Nephron progenitor cell (in vitro differentiated cells): Measurements from ENCODE around the gene PDGFA.

Experiments
- DNase-seq: peaks from one replicate; pipeline ENCODE4 v3.0.0; 2021
- H3K27ac Mint-ChIP-seq: 2 replicates; pipeline ENCODE4 v1.8.0; 2021; ENCODE audit warnings: mild to moderate bottlenecking, moderate library complexity, mixed read lengths
- H3K27me3 Mint-ChIP-seq: 2 replicates; pipeline ENCODE4 v1.8.0; 2021; ENCODE audit warnings: mild to moderate bottlenecking, low read depth, mixed read lengths; ENCODE audit not compliant: poor library complexity
- H3K36me3 Mint-ChIP-seq: 2 replicates; pipeline ENCODE4 v1.8.0; 2021; ENCODE audit warnings: low read depth, mixed read lengths
- H3K4me1 Mint-ChIP-seq: 2 replicates; pipeline ENCODE4 v1.8.0; 2021; ENCODE audit warnings: mixed read lengths
- H3K4me3 Mint-ChIP-seq: 2 replicates; pipeline ENCODE4 v1.8.0; 2021; ENCODE audit warnings: mild to moderate bottlenecking, moderate library complexity, mixed read lengths
- H3K9me3 Mint-ChIP-seq: 2 replicates; pipeline ENCODE4 v1.8.0; 2021; ENCODE audit warnings: mild to moderate bottlenecking, moderate library complexity, mixed read lengths
- CTCF ChIP-seq: fragments of 200-600 bp; sonication (generic); IDR thresholded peaks from 2 replicates; pipeline ENCODE4 v1.5.0; 2021; ENCODE audit warnings: antibody characterized with exemption

PDGFA gene

GRCh38 chr7:559396-559705 lies 39.7 kb upstream of the PDGFA start:
- TF ChIP-seq CTCF = no peak
- H3K4me3 Mint-ChIP-seq = no peak overlapping the region
- H3K36me3 Mint-ChIP-seq = no peaks in the 10 kb centered on the region
- no peaks in the 10 kb centered on the region for H3K9me3 Mint-ChIP-seq
- no peak for DNase-seq
- peaks cover 25% of the 10 kb centered on the region for H3K4me1 Mint-ChIP-seq
- peaks cover 3% of the 10 kb centered on the region for H3K27me3 Mint-ChIP-seq
- no peak overlapping the region for H3K27ac Mint-ChIP-seq

- Mint-ChIP-seq H3K27ac (no peak overlapping the region), H3K4me1 (peaks cover 19% of the 10 kb centered on the region), H3K9me3 (no peaks in the 10 kb centered on the region), H3K4me3 (no peak overlapping the region), H3K36me3 (no peaks in the 10 kb centered on the region), H3K27me3 (peaks cover 3% of the 10 kb centered on the region)
- no peak for DNase-seq
- no peak for TF ChIP-seq CTCF
Observed at GRCh38 chr7:557558-557881, 37.9 kb upstream of the PDGFA start.

GRCh38 chr7:556837-557557 lies 37.4 kb upstream of the PDGFA start:
- Mint-ChIP-seq H3K36me3 (no peaks in the 10 kb centered on the region), H3K4me1 (peaks cover 16% of the 10 kb centered on the region), H3K9me3 (no peaks in the 10 kb centered on the region), H3K4me3 (no peak overlapping the region), H3K27me3 (no peaks in the 10 kb centered on the region), H3K27ac (no peak overlapping the region)
- no peak for TF ChIP-seq CTCF
- DNase-seq = no peak

- Mint-ChIP-seq H3K9me3 (no peaks in the 10 kb centered on the region), H3K36me3 (no peaks in the 10 kb centered on the region), H3K27ac (no peak overlapping the region), H3K4me1 (peaks cover 13% of the 10 kb centered on the region), H3K27me3 (no peaks in the 10 kb centered on the region), H3K4me3 (no peak overlapping the region)
- DNase-seq = no peak
- no peak for TF ChIP-seq CTCF
Observed at GRCh38 chr7:556291-556826, 36.7 kb upstream of the PDGFA start.

GRCh38 chr7:555551-556160 lies 36.0 kb upstream of the PDGFA start:
- no peaks in the 10 kb centered on the region for H3K27me3 Mint-ChIP-seq
- no peaks in the 10 kb centered on the region for H3K36me3 Mint-ChIP-seq
- no peaks in the 10 kb centered on the region for H3K9me3 Mint-ChIP-seq
- H3K4me1 Mint-ChIP-seq = peaks cover 6% of the 10 kb centered on the region
- no peak overlapping the region for H3K27ac Mint-ChIP-seq
- TF ChIP-seq CTCF = no peak
- H3K4me3 Mint-ChIP-seq = no peak overlapping the region
- no peak for DNase-seq

- Mint-ChIP-seq H3K4me3 (no peak overlapping the region), H3K9me3 (no peaks in the 10 kb centered on the region), H3K27me3 (no peaks in the 10 kb centered on the region), H3K36me3 (peaks cover 7% of the 10 kb centered on the region), H3K27ac (no peak overlapping the region), H3K4me1 (peaks cover 6% of the 10 kb centered on the region)
- no peak for TF ChIP-seq CTCF
- DNase-seq = no peak
Observed at GRCh38 chr7:553636-554111, 34.0 kb upstream of the PDGFA start.
